IPS DF 19.7 (cell line): Measurements from ENCODE around the gene STON1.
"Not testable (repeated sequence)": the region's sequence is repeated elsewhere in the genome, so short reads cannot be mapped to it uniquely, and the experiment has no call there.

Source experiments
- DNase-seq: peaks from one replicate; pipeline ENCODE4 v3.0.0-alpha.2; 2013; ENCODE audit warnings: low read depth, low spot score

The STON1 gene

GRCh38 chr2:48528431-48528830 lies 1.5 kb upstream of the STON1 start:
- DNase-seq, result no peak

- no peak for DNase-seq
Measured at GRCh38 chr2:48529194-48529593, 760 bp upstream of the STON1 start.

- DNase-seq, result no peak
Measured at GRCh38 chr2:48529676-48530032, 300 bp upstream of the STON1 start.

GRCh38 chr2:48531141-48531648 lies 1.2 kb downstream of the STON1 start:
- no peak for DNase-seq

- DNase-seq, result no peak
Measured at GRCh38 chr2:48532174-48532573, 2.2 kb downstream of the STON1 start.

- DNase-seq, result no peak
Measured at GRCh38 chr2:48532824-48533223, 2.9 kb downstream of the STON1 start.

- no peak for DNase-seq
Measured at GRCh38 chr2:48534781-48535180, 4.8 kb downstream of the STON1 start.

GRCh38 chr2:48540237-48540935 lies 10.4 kb downstream of the STON1 start:
- no peak for DNase-seq

GRCh38 chr2:48541666-48542389 lies 11.9 kb downstream of the STON1 start:
- DNase-seq, result no peak

- no peak for DNase-seq
Measured at GRCh38 chr2:48543895-48544294, 13.9 kb downstream of the STON1 start.

GRCh38 chr2:48545244-48545643 lies 15.3 kb downstream of the STON1 start:
- DNase-seq, result no peak

GRCh38 chr2:48548840-48549239 lies 18.9 kb downstream of the STON1 start:
- no peak for DNase-seq

GRCh38 chr2:48549972-48550371 lies 20.0 kb downstream of the STON1 start:
- DNase-seq, result no peak

GRCh38 chr2:48551548-48551947 lies 21.6 kb downstream of the STON1 start:
- DNase-seq, result no peak

- DNase-seq, result not testable (repeated sequence)
Measured at GRCh38 chr2:48555071-48555470, 25.1 kb downstream of the STON1 start.

GRCh38 chr2:48558456-48558855 lies 28.5 kb downstream of the STON1 start:
- DNase-seq, result no peak

- no peak for DNase-seq
Measured at GRCh38 chr2:48560546-48561209, 30.7 kb downstream of the STON1 start.

- DNase-seq, result no peak
Measured at GRCh38 chr2:48562281-48562680, 32.3 kb downstream of the STON1 start.

GRCh38 chr2:48566592-48567310 lies 36.8 kb downstream of the STON1 start:
- no peak for DNase-seq

GRCh38 chr2:48567671-48568070 lies 37.7 kb downstream of the STON1 start:
- no peak for DNase-seq

- no peak for DNase-seq
Measured at GRCh38 chr2:48568547-48568946, 38.6 kb downstream of the STON1 start.

GRCh38 chr2:48569433-48569832 lies 39.5 kb downstream of the STON1 start:
- no peak for DNase-seq
